H1 (cell line): ENCODE results near the gene NHSL2. TPM values are rescaled to one million over a fixed set of nuclear protein-coding genes. Genes with fewer than 3 reads are reported as not detected.

ENCODE experiments used
- CTCF ChIA-PET: fragments of 300-600 bp; sonication (Branson Sonifier 250); formaldehyde crosslinking; loops from one replicate; lab custom pipeline; 2021; ENCODE audit not compliant: partially characterized antibody; lab: Charles Lee
- POLR2A ChIA-PET: fragments of 300-600 bp; sonication (Branson Sonifier 250); formaldehyde crosslinking; loops from one replicate; lab custom pipeline; 2021; ENCODE audit warnings: inconsistent platforms; ENCODE audit not compliant: partially characterized antibody; lab: Charles Lee
- DNase-seq, 2 experiments: peaks; one replicate each; pipeline versions ENCODE4 v3.0.0 to v3.0.0-alpha.2; 2010 to 2022; ENCODE audit warnings: low spot score in 2 of 2, low read depth in 1 of 2, mixed read lengths in 1 of 2
- FAIRE-seq: peaks from 2 replicates; lab custom pipeline; 2011; peaks lifted over from hg19 to GRCh38; lab: Jason Lieb, UNC
- H2AFZ ChIP-seq: 2 replicates; pipeline ENCODE4 v1.8.1; 2012; ENCODE audit warnings: low read length, inconsistent platforms
- H2AK5ac ChIP-seq: 2 replicates; pipeline ENCODE4 v1.6.1; 2013; ENCODE audit warnings: low read depth, low read length
- H2BK120ac ChIP-seq: replicated peaks from 2 replicates; pipeline ENCODE3; 2013; ENCODE audit warnings: low read depth, low read length, inconsistent platforms
- H2BK12ac ChIP-seq: 2 replicates; pipeline ENCODE4 v1.6.1; 2013; ENCODE audit warnings: low read depth, low read length
- H2BK15ac ChIP-seq: 2 replicates; pipeline ENCODE4 v1.6.1; 2013; ENCODE audit warnings: low read length
- H2BK20ac ChIP-seq: 2 replicates; pipeline ENCODE4 v1.6.1; 2013; ENCODE audit warnings: low read length
- H2BK5ac ChIP-seq: 2 replicates; pipeline ENCODE4 v1.6.1; 2013; ENCODE audit warnings: low read depth, low read length
- H3K14ac ChIP-seq: 2 replicates; pipeline ENCODE4 v1.6.1; 2013; ENCODE audit warnings: inconsistent platforms; ENCODE audit not compliant: insufficient read length
- H3K18ac ChIP-seq: 2 replicates; pipeline ENCODE4 v1.6.1; 2013; ENCODE audit warnings: low read length; ENCODE audit errors: extremely low read depth
- H3K23ac ChIP-seq: 2 replicates; pipeline ENCODE4 v1.6.1; 2013; ENCODE audit warnings: inconsistent platforms; ENCODE audit not compliant: insufficient read length
- H3K23me2 ChIP-seq: 2 replicates; pipeline ENCODE4 v1.6.1; 2013; ENCODE audit warnings: low read depth, low read length
- H3K27ac ChIP-seq: 2 replicates; pipeline ENCODE4 v1.6.1; 2011; ENCODE audit warnings: low read depth, low read length, inconsistent platforms
- H3K27me3 ChIP-seq, 4 experiments: replicated peaks in 1 of 4; 1 replicate in 1 of 4; 2 replicates in 3 of 4; pipeline versions ENCODE4 v1.6.1 to v1.8.1; 2011 to 2013; ENCODE audit warnings: low read length in 3 of 4, mild to moderate bottlenecking in 3 of 4, inconsistent platforms in 2 of 4, mixed read lengths in 2 of 4, moderate library complexity in 1 of 4; ENCODE audit not compliant: control insufficient read depth in 3 of 4, insufficient read depth in 3 of 4; ENCODE audit errors: extremely low read depth in 1 of 4
- H3K36me3 ChIP-seq, 4 experiments: 2 replicates each; pipeline versions ENCODE4 v1.6.1 to v1.8.1; 2011 to 2013; ENCODE audit warnings: mild to moderate bottlenecking in 4 of 4, low read length in 3 of 4, moderate library complexity in 2 of 4, control low read depth in 1 of 4, inconsistent platforms in 1 of 4; ENCODE audit not compliant: insufficient read depth in 4 of 4, control insufficient read depth in 2 of 4
- H3K4ac ChIP-seq: replicated peaks from 2 replicates; pipeline ENCODE3; 2013; ENCODE audit warnings: low read length, low read depth, mixed read lengths, inconsistent platforms; ENCODE audit not compliant: insufficient read length
- H3K4me1 ChIP-seq, 4 experiments: replicated peaks in 1 of 4; 1 replicate in 1 of 4; 2 replicates in 3 of 4; pipeline versions ENCODE4 v1.6.1 to v1.8.1; 2011 to 2013; ENCODE audit warnings: low read length in 3 of 4, inconsistent platforms in 2 of 4, mixed read lengths in 1 of 4; ENCODE audit not compliant: insufficient read depth in 4 of 4, control insufficient read depth in 3 of 4
- H3K4me2 ChIP-seq, 2 experiments: 2 replicates each; pipeline versions ENCODE4 v1.6.1 to v1.8.1; 2011 to 2013; ENCODE audit warnings: low read depth in 2 of 2, low read length in 2 of 2, control low read depth in 1 of 2, inconsistent platforms in 1 of 2, mild to moderate bottlenecking in 1 of 2; ENCODE audit not compliant: insufficient read depth in 1 of 2
- H3K4me3 ChIP-seq, 4 experiments: fragments of 200-600, 300-600 bp in 1 of 4; sonication (generic), shearing (Covaris generic), sonication (Bioruptor Twin) in 1 of 4; 2 replicates each; pipeline versions ENCODE4 v1.5.1 to v1.8.1; 2011 to 2016; ENCODE audit warnings: low read length in 4 of 4, low read depth in 3 of 4, control low read depth in 2 of 4, inconsistent platforms in 2 of 4, mild to moderate bottlenecking in 2 of 4, mixed read lengths in 1 of 4, moderate library complexity in 1 of 4; ENCODE audit not compliant: insufficient read depth in 2 of 4; ENCODE audit errors: extremely low read depth in 1 of 4
- H3K56ac ChIP-seq: replicated peaks from 2 replicates; pipeline ENCODE3; 2013; ENCODE audit warnings: low read depth, mild to moderate bottlenecking, mixed read lengths, low read length, inconsistent platforms; ENCODE audit not compliant: insufficient read length
- H3K79me1 ChIP-seq: 2 replicates; pipeline ENCODE4 v1.6.1; 2013; ENCODE audit warnings: low read depth, low read length, control low read depth
- H3K79me2 ChIP-seq, 2 experiments: 2 replicates each; pipeline versions ENCODE4 v1.6.1 to v1.8.1; 2012 to 2013; ENCODE audit warnings: low read length in 2 of 2, mild to moderate bottlenecking in 2 of 2, inconsistent platforms in 1 of 2; ENCODE audit not compliant: insufficient read depth in 2 of 2, control insufficient read depth in 1 of 2
- H3K9ac ChIP-seq, 4 experiments: replicated peaks in 1 of 4; 1 replicate in 1 of 4; 2 replicates in 3 of 4; pipeline versions ENCODE4 v1.6.1 to v1.8.1; 2011 to 2013; ENCODE audit warnings: low read depth in 3 of 4, low read length in 3 of 4, control low read depth in 2 of 4, mild to moderate bottlenecking in 2 of 4, moderate library complexity in 2 of 4, inconsistent platforms in 1 of 4; ENCODE audit errors: extremely low read depth in 1 of 4
- H3K9me3 ChIP-seq, 2 experiments: 2 replicates each; pipeline versions ENCODE4 v1.6.1 to v1.8.1; 2012 to 2013; ENCODE audit warnings: mild to moderate bottlenecking in 2 of 2, moderate library complexity in 2 of 2, control low read depth in 1 of 2, inconsistent platforms in 1 of 2, low read depth in 1 of 2, low read length in 1 of 2, mixed read lengths in 1 of 2; ENCODE audit not compliant: insufficient read depth in 2 of 2
- H4K20me1 ChIP-seq, 2 experiments: replicated peaks in 1 of 2; 2 replicates each; pipeline versions ENCODE3 to v1.8.1; 2011 to 2013; ENCODE audit warnings: inconsistent platforms in 2 of 2, low read length in 2 of 2, mild to moderate bottlenecking in 1 of 2; ENCODE audit not compliant: insufficient read depth in 2 of 2, control insufficient read depth in 1 of 2
- H4K5ac ChIP-seq: 2 replicates; pipeline ENCODE4 v1.6.1; 2013; ENCODE audit warnings: low read length, low read depth, mixed read lengths, inconsistent platforms; ENCODE audit not compliant: insufficient read length
- H4K8ac ChIP-seq: 2 replicates; pipeline ENCODE4 v1.8.0; 2013; ENCODE audit warnings: mild to moderate bottlenecking, moderate library complexity, low read length, inconsistent platforms; ENCODE audit not compliant: insufficient read depth; ENCODE audit errors: extremely low read depth
- H4K91ac ChIP-seq: replicated peaks from 2 replicates; pipeline ENCODE3; 2013; ENCODE audit warnings: low read length, mixed read lengths, inconsistent platforms; ENCODE audit not compliant: insufficient read length
- BCL11A ChIP-seq, 2 experiments: IDR thresholded peaks; one replicate each; pipeline ENCODE4 v1.6.1; 2011; ENCODE audit warnings: low read depth in 2 of 2, low read length in 2 of 2, mild to moderate bottlenecking in 2 of 2
- EGR1 ChIP-seq: IDR thresholded peaks from 2 replicates; pipeline ENCODE4 v1.6.1; 2011; ENCODE audit warnings: low read depth, low read length, borderline replicate concordance
- EP300 ChIP-seq, 2 experiments: IDR thresholded peaks; 1 replicate in 1 of 2; 2 replicates in 1 of 2; pipeline ENCODE4 v1.6.1; 2011 to 2012; ENCODE audit warnings: low read depth in 2 of 2, low read length in 2 of 2, mild to moderate bottlenecking in 2 of 2, borderline replicate concordance in 1 of 2, inconsistent platforms in 1 of 2, moderate library complexity in 1 of 2
- HDAC2 ChIP-seq, 2 experiments: fragments of 300-600 bp in 1 of 2; sonication (generic) in 1 of 2; IDR thresholded peaks; 2 replicates each; pipeline ENCODE4 v1.6.1; 2011 to 2012; ENCODE audit warnings: low read depth in 2 of 2, low read length in 2 of 2, mild to moderate bottlenecking in 2 of 2, moderate library complexity in 2 of 2, borderline replicate concordance in 1 of 2, inconsistent platforms in 1 of 2
- JUN ChIP-seq: IDR thresholded peaks from 2 replicates; pipeline ENCODE4 v1.6.1; 2011; ENCODE audit warnings: low read depth, mild to moderate bottlenecking, improper control_type of control experiment, low read length
- KDM1A ChIP-seq: fragments of 200-600, 300-600 bp; sonication (generic); IDR thresholded peaks from 2 replicates; pipeline ENCODE4 v1.7.1; 2016; ENCODE audit warnings: mild to moderate bottlenecking, low read length, borderline replicate concordance
- KDM5A ChIP-seq: fragments of 200-600 bp; IDR thresholded peaks from 2 replicates; pipeline ENCODE4 v1.7.1; 2012; ENCODE audit warnings: mild to moderate bottlenecking, low read length, inconsistent platforms, mixed read lengths
- TAF7 ChIP-seq: optimal IDR thresholded peaks from 2 replicates; pipeline ENCODE3; 2011; ENCODE audit warnings: low read depth, mild to moderate bottlenecking, inconsistent platforms, low read length, moderate library complexity, borderline replicate concordance
- YY1 ChIP-seq: IDR thresholded peaks from 2 replicates; pipeline ENCODE4 v1.6.1; 2011; ENCODE audit warnings: low read depth, mild to moderate bottlenecking, low read length
- WGBS, 2 experiments: shearing (Covaris generic) in 1 of 2; methylation state at CpG; one replicate each; pipeline versions ENCODE4 v1.1.6 to v1.1.7; 2013 to 2015; ENCODE audit warnings: low lambda C conversion rate in 2 of 2, mixed read lengths in 2 of 2, inconsistent platforms in 1 of 2, low coverage in 1 of 2, missing lambda C conversion rate in 1 of 2; ENCODE audit not compliant: insufficient replicate concordance in 2 of 2, insufficient coverage in 1 of 2, insufficient read length in 1 of 2; ENCODE audit errors: extremely low coverage in 1 of 2, missing lambda C conversion rate in 1 of 2; 5-methylcytosine and 5-hydroxymethylcytosine counted together
- polyA plus RNA-seq, 7 experiments: library from polyadenylated mRNA; depleted of rRNA in 3 of 7; stranded (reverse) in 5 of 7; unstranded in 2 of 7; fragments of >200 nt in 5 of 7; fragments of 200-250 nt in 2 of 7; gene quantifications; 1 replicate in 5 of 7; 2 replicates in 1 of 7; 4 replicates in 1 of 7; pipeline versions ENCODE4 v1.2.1 to v1.2.3, GENCODE V29; 2011 to 2013; ENCODE audit warnings: missing spikeins in 2 of 7, mixed read lengths in 2 of 7
- total RNA-seq: library from RNA; stranded (reverse); fragmentation: NEBNext Ultra II Directional; extraction: Animal tissue kit (Norgen Biotek cat#: 25700); gene quantifications from 2 replicates; pipeline ENCODE4 v1.2.1, GENCODE V29; 2021

The NHSL2 gene
- total and polyA plus RNA-seq, 2 of the 8 experiments (the other 6 are each of a cell fraction or from before 2014, with no cell fraction given): 3.7 to 7.2 TPM

GRCh38 chrX:71989768-71990426, 79.3 kb downstream of the NHSL2 start:
- Histone ChIP-seq H3K27ac (no peak overlapping the region), H2BK120ac (no peak overlapping the region), H3K23ac (no peak overlapping the region), H3K79me1 (no peaks in the 10 kb centered on the region; the same call in 1 of the 2 replicates), H2AK5ac (no peak overlapping the region), H3K4ac (no peak overlapping the region), H3K9me3 (no peaks in the 10 kb centered on the region), H4K8ac (no peak overlapping the region), H2BK20ac (no peak overlapping the region), H4K20me1 (peaks cover 3 to 13% of the 10 kb centered on the region in 2 experiments), H2BK12ac (no peak overlapping the region), H3K4me1 (peaks cover 0 to 7% (median 5%) of the 10 kb centered on the region in 4 experiments; a peak in 5 of 7 replicates), H3K9ac (no peak overlapping the region), H3K18ac (no peak overlapping the region; the same call in 1 of the 2 replicates), H2BK15ac (no peak overlapping the region), H2AFZ (no peak overlapping the region), H3K4me2 (no peak overlapping the region; a peak in 1 of 4 replicates), H3K36me3 (no peaks in the 10 kb centered on the region), H3K27me3 (no peaks in the 10 kb centered on the region), H4K5ac (no peak overlapping the region), H2BK5ac (no peak overlapping the region), H4K91ac (no peak overlapping the region), H3K23me2 (no peaks in the 10 kb centered on the region), H3K79me2 (peaks cover 0 to 7% of the 10 kb centered on the region in 2 experiments; a peak in 1 of 4 replicates), H3K4me3 (no peak overlapping the region), H3K56ac (no peak overlapping the region), H3K14ac (no peak overlapping the region)
- no peak for FAIRE-seq
- CTCF ChIA-PET: interaction anchor here (0.6 to 1.3 kb wide), 3 partner anchors 14 to 29 kb away, joined by 3 to 4 read pairs (median 3); no protein-coding TSS in a partner anchor
- WGBS, 2 experiments: 75% methylated on average over 9 of the region's 9 CpGs; no CpG with 5 or more reads in 1 of the 2 experiments
- no peak for TF ChIP-seq EGR1
- no peak for TF ChIP-seq KDM1A
- no peak for TF ChIP-seq TAF7
- TF ChIP-seq BCL11A (IDR thresholded peaks at IDR 0.05; ENCODE audit: low read depth in 2 of 2, low read length in 2 of 2): no peak
- TF ChIP-seq JUN: no peak
- TF ChIP-seq YY1: no peak
- TF ChIP-seq HDAC2 (IDR thresholded peaks at IDR 0.05; ENCODE audit: borderline replicate concordance in 1 of 2, low read depth in 2 of 2, low read length in 2 of 2): no peak
- TF ChIP-seq EP300 (IDR thresholded peaks at IDR 0.05; ENCODE audit: borderline replicate concordance in 1 of 2, low read depth in 2 of 2, low read length in 2 of 2): no peak
- TF ChIP-seq KDM5A: no peak
- DNase-seq: no peak
- POLR2A ChIA-PET: interaction anchor here (0.8 to 1.1 kb wide), 2 partner anchors 8 to 16 kb away, joined by 3 read pairs; no protein-coding TSS in a partner anchor
